NCI-H524 (cell line): Measurements from ENCODE around the gene KCNE1.
A peak's percentile ranks its signal among the peaks of the same experiment; 100 is the strongest.

Source experiments
- DNase-seq, 2 experiments: peaks; one replicate each; lab custom pipeline; 2025; lab: John Stamatoyannopoulos, UW

The KCNE1 gene

GRCh38 chr21:34535886-34536285, 23.9 kb upstream of the KCNE1 start:
- no peak for DNase-seq

- DNase-seq = no peak
Observed at GRCh38 chr21:34534522-34534921, 22.5 kb upstream of the KCNE1 start.

GRCh38 chr21:34533938-34534337, 21.9 kb upstream of the KCNE1 start:
- no peak for DNase-seq

- no peak for DNase-seq
Observed at GRCh38 chr21:34531399-34531798, 19.4 kb upstream of the KCNE1 start.

- DNase-seq = no peak
Observed at GRCh38 chr21:34530261-34530660, 18.3 kb upstream of the KCNE1 start.

- no peak for DNase-seq
Observed at GRCh38 chr21:34528131-34528561, 16.1 kb upstream of the KCNE1 start.

- DNase-seq = no peak
Observed at GRCh38 chr21:34526618-34527290, 14.7 kb upstream of the KCNE1 start.

GRCh38 chr21:34526241-34526617, 14.2 kb upstream of the KCNE1 start:
- no peak for DNase-seq

GRCh38 chr21:34524646-34525601, 12.9 kb upstream of the KCNE1 start:
- no peak for DNase-seq

- no peak for DNase-seq
Observed at GRCh38 chr21:34523019-34523555, 11.1 kb upstream of the KCNE1 start.

- DNase-seq = no peak
Observed at GRCh38 chr21:34522284-34522683, 10.3 kb upstream of the KCNE1 start.

- DNase-seq = no peak
Observed at GRCh38 chr21:34521561-34521960, 9.6 kb upstream of the KCNE1 start.

GRCh38 chr21:34520764-34521508, 8.9 kb upstream of the KCNE1 start:
- DNase-seq = no peak

- no peak for DNase-seq
Observed at GRCh38 chr21:34520281-34520680, 8.3 kb upstream of the KCNE1 start.

GRCh38 chr21:34519694-34520093, 7.7 kb upstream of the KCNE1 start:
- DNase-seq = no peak

GRCh38 chr21:34519016-34519415, 7.0 kb upstream of the KCNE1 start:
- DNase-seq = no peak

- no peak for DNase-seq
Observed at GRCh38 chr21:34518301-34518700, 6.3 kb upstream of the KCNE1 start.

GRCh38 chr21:34517491-34518245, 5.7 kb upstream of the KCNE1 start:
- no peak for DNase-seq

GRCh38 chr21:34517039-34517438, 5.0 kb upstream of the KCNE1 start:
- no peak for DNase-seq

- DNase-seq = no peak
Observed at GRCh38 chr21:34514576-34515115, 2.6 kb upstream of the KCNE1 start.

GRCh38 chr21:34513129-34513675, 1.2 kb upstream of the KCNE1 start:
- peak; percentile 16 to 64 for DNase-seq
